Activated naive CD8-positive, alpha-beta T cell treated with anti-CD3 and anti-CD28 coated beads, Interleukin-2, amount 50 U/mL, for 24 hours (primary cell): ENCODE results near the gene PDE4D.

ENCODE experiments used
- ATAC-seq: fragments of 150-1000 bp; cut with Tn5 transposase; one replicate; pipeline ENCODE4 v1.10.0; 2021
- DNase-seq: peaks from one replicate; pipeline ENCODE4 v3.0.0; 2021
- H3K27ac Mint-ChIP-seq: one replicate; pipeline ENCODE4 v1.8.0; 2021; ENCODE audit warnings: mild to moderate bottlenecking, mixed read lengths
- H3K27me3 Mint-ChIP-seq: one replicate; pipeline ENCODE4 v1.8.0; 2021; ENCODE audit warnings: mixed read lengths
- H3K36me3 Mint-ChIP-seq: one replicate; pipeline ENCODE4 v1.8.0; 2021; ENCODE audit warnings: low read depth, mixed read lengths
- H3K4me1 Mint-ChIP-seq: one replicate; pipeline ENCODE4 v1.8.0; 2021; ENCODE audit warnings: mixed read lengths
- H3K4me3 Mint-ChIP-seq: one replicate; pipeline ENCODE4 v1.8.0; 2021; ENCODE audit warnings: mild to moderate bottlenecking, moderate library complexity, mixed read lengths
- H3K9me3 Mint-ChIP-seq: one replicate; pipeline ENCODE4 v1.8.0; 2021; ENCODE audit warnings: mixed read lengths

Gene PDE4D

GRCh38 chr5:59093329-59093728 lies 800.2 kb downstream of the PDE4D start:
- ATAC-seq, result no peak
- DNase-seq, result no peak
- no peak overlapping the region for H3K27ac Mint-ChIP-seq
- no peaks in the 10 kb centered on the region for H3K36me3 Mint-ChIP-seq
- peaks cover 16% of the 10 kb centered on the region for H3K4me1 Mint-ChIP-seq
- H3K9me3 Mint-ChIP-seq, result no peaks in the 10 kb centered on the region
- no peak overlapping the region for H3K4me3 Mint-ChIP-seq
- H3K27me3 Mint-ChIP-seq, result no peaks in the 10 kb centered on the region

GRCh38 chr5:59092758-59093157 lies 800.8 kb downstream of the PDE4D start:
- DNase-seq (no peak), ATAC-seq (no peak)
- Mint-ChIP-seq H3K4me1 (peaks cover 16% of the 10 kb centered on the region), H3K36me3 (no peaks in the 10 kb centered on the region), H3K27ac (no peak overlapping the region), H3K9me3 (no peaks in the 10 kb centered on the region), H3K27me3 (no peaks in the 10 kb centered on the region), H3K4me3 (no peak overlapping the region)

GRCh38 chr5:59091965-59092364 lies 801.6 kb downstream of the PDE4D start:
- Mint-ChIP-seq H3K27ac (no peak overlapping the region), H3K4me3 (no peak overlapping the region), H3K4me1 (peaks cover 14% of the 10 kb centered on the region), H3K36me3 (no peaks in the 10 kb centered on the region), H3K27me3 (no peaks in the 10 kb centered on the region), H3K9me3 (no peaks in the 10 kb centered on the region)
- ATAC-seq (no peak), DNase-seq (no peak)

- no peaks in the 10 kb centered on the region for H3K9me3 Mint-ChIP-seq
- H3K4me3 Mint-ChIP-seq, result no peak overlapping the region
- H3K27ac Mint-ChIP-seq, result no peak overlapping the region
- H3K36me3 Mint-ChIP-seq, result no peaks in the 10 kb centered on the region
- no peak for ATAC-seq
- H3K4me1 Mint-ChIP-seq, result peaks cover 11% of the 10 kb centered on the region
- no peaks in the 10 kb centered on the region for H3K27me3 Mint-ChIP-seq
- DNase-seq, result no peak
These were observed 803.2 kb downstream of the PDE4D start for GRCh38 chr5:59090323-59090722.

GRCh38 chr5:59089767-59090166 lies 803.8 kb downstream of the PDE4D start:
- ATAC-seq, result no peak
- no peak for DNase-seq
- Mint-ChIP-seq H3K27ac (no peak overlapping the region), H3K9me3 (no peaks in the 10 kb centered on the region), H3K27me3 (no peaks in the 10 kb centered on the region), H3K36me3 (no peaks in the 10 kb centered on the region), H3K4me3 (no peak overlapping the region), H3K4me1 (peaks cover 11% of the 10 kb centered on the region)

GRCh38 chr5:59088546-59088945 lies 805.0 kb downstream of the PDE4D start:
- ATAC-seq (no peak), DNase-seq (no peak)
- Mint-ChIP-seq H3K27ac (no peak overlapping the region), H3K9me3 (no peaks in the 10 kb centered on the region), H3K27me3 (no peaks in the 10 kb centered on the region), H3K4me1 (peaks cover 9% of the 10 kb centered on the region), H3K36me3 (no peaks in the 10 kb centered on the region), H3K4me3 (no peak overlapping the region)

GRCh38 chr5:59086024-59086423 lies 807.5 kb downstream of the PDE4D start:
- ATAC-seq (no peak), DNase-seq (no peak)
- Mint-ChIP-seq H3K9me3 (no peaks in the 10 kb centered on the region), H3K4me1 (no peaks in the 10 kb centered on the region), H3K27ac (no peak overlapping the region), H3K36me3 (no peaks in the 10 kb centered on the region), H3K27me3 (no peaks in the 10 kb centered on the region), H3K4me3 (no peak overlapping the region)

- DNase-seq, result no peak
- Mint-ChIP-seq H3K27me3 (peaks cover 2% of the 10 kb centered on the region), H3K27ac (no peak overlapping the region), H3K4me3 (no peak overlapping the region), H3K36me3 (no peaks in the 10 kb centered on the region), H3K4me1 (no peaks in the 10 kb centered on the region), H3K9me3 (no peaks in the 10 kb centered on the region)
- ATAC-seq, result no peak
These were observed 811.8 kb downstream of the PDE4D start for GRCh38 chr5:59081693-59082092.

GRCh38 chr5:59079622-59080620 lies 813.6 kb downstream of the PDE4D start:
- Mint-ChIP-seq H3K4me3 (no peak overlapping the region), H3K4me1 (no peaks in the 10 kb centered on the region), H3K9me3 (no peaks in the 10 kb centered on the region), H3K27me3 (peaks cover 2% of the 10 kb centered on the region), H3K27ac (no peak overlapping the region), H3K36me3 (no peaks in the 10 kb centered on the region)
- ATAC-seq (no peak), DNase-seq (no peak)

GRCh38 chr5:59071755-59072549 lies 821.6 kb downstream of the PDE4D start:
- no peaks in the 10 kb centered on the region for H3K4me1 Mint-ChIP-seq
- no peak for ATAC-seq
- H3K9me3 Mint-ChIP-seq, result no peaks in the 10 kb centered on the region
- H3K36me3 Mint-ChIP-seq, result no peaks in the 10 kb centered on the region
- H3K27me3 Mint-ChIP-seq, result no peaks in the 10 kb centered on the region
- no peak overlapping the region for H3K4me3 Mint-ChIP-seq
- no peak for DNase-seq
- no peak overlapping the region for H3K27ac Mint-ChIP-seq

- Mint-ChIP-seq H3K27ac (no peak overlapping the region), H3K4me1 (peaks cover 8% of the 10 kb centered on the region), H3K36me3 (no peaks in the 10 kb centered on the region), H3K4me3 (no peak overlapping the region), H3K9me3 (no peaks in the 10 kb centered on the region), H3K27me3 (no peaks in the 10 kb centered on the region)
- no peak for DNase-seq
- ATAC-seq, result no peak
These were observed 824.0 kb downstream of the PDE4D start for GRCh38 chr5:59069438-59070079.

- H3K36me3 Mint-ChIP-seq, result no peaks in the 10 kb centered on the region
These were observed 825.4 kb downstream of the PDE4D start for GRCh38 chr5:59067956-59068656.

GRCh38 chr5:59066367-59067163 lies 827.0 kb downstream of the PDE4D start:
- ATAC-seq (peak; percentile 81), DNase-seq (no peak)
- H3K36me3 Mint-ChIP-seq, result no peaks in the 10 kb centered on the region
- no peaks in the 10 kb centered on the region for H3K27me3 Mint-ChIP-seq
- peaks cover 8% of the 10 kb centered on the region for H3K4me1 Mint-ChIP-seq
- no peaks in the 10 kb centered on the region for H3K9me3 Mint-ChIP-seq
- no peak overlapping the region for H3K27ac Mint-ChIP-seq
- no peak overlapping the region for H3K4me3 Mint-ChIP-seq

More at GRCh38 chr5:59067956-59068656, 825.4 kb downstream of the PDE4D start:
- no peak overlapping the region for H3K4me3 Mint-ChIP-seq
- peaks cover 8% of the 10 kb centered on the region for H3K4me1 Mint-ChIP-seq
- no peak for DNase-seq
- no peaks in the 10 kb centered on the region for H3K27me3 Mint-ChIP-seq
- ATAC-seq, result no peak
- no peak overlapping the region for H3K27ac Mint-ChIP-seq
- no peaks in the 10 kb centered on the region for H3K9me3 Mint-ChIP-seq
